CD4-positive, alpha-beta T cell treated with Interleukin-17A for 1 hour (primary cell): Measurements from ENCODE around the gene CEMIP2.
"Not testable (repeated sequence)": the region's sequence is repeated elsewhere in the genome, so short reads cannot be mapped to it uniquely, and the experiment has no call there.

Source experiments
- DNase-seq: peaks from one replicate; pipeline ENCODE4 v3.0.0-alpha.2; 2020

CEMIP2 gene

GRCh38 chr9:71709384-71709783 lies 58.9 kb downstream of the CEMIP2 start:
- no peak for DNase-seq

GRCh38 chr9:71706176-71706575 lies 62.1 kb downstream of the CEMIP2 start:
- DNase-seq, result no peak

- DNase-seq, result no peak
Observed at GRCh38 chr9:71704796-71705195, 63.5 kb downstream of the CEMIP2 start.

- DNase-seq, result no peak
Observed at GRCh38 chr9:71703172-71703872, 65.0 kb downstream of the CEMIP2 start.

GRCh38 chr9:71697882-71698281 lies 70.4 kb downstream of the CEMIP2 start:
- DNase-seq, result no peak

GRCh38 chr9:71694332-71694731 lies 74.0 kb downstream of the CEMIP2 start:
- DNase-seq, result no peak

- no peak for DNase-seq
Observed at GRCh38 chr9:71693607-71694006, 74.7 kb downstream of the CEMIP2 start.

GRCh38 chr9:71692337-71692736 lies 76.0 kb downstream of the CEMIP2 start:
- no peak for DNase-seq

GRCh38 chr9:71691576-71691975 lies 76.7 kb downstream of the CEMIP2 start:
- DNase-seq, result not testable (repeated sequence)

- DNase-seq, result no peak
Observed at GRCh38 chr9:71690689-71691435, 77.5 kb downstream of the CEMIP2 start.

GRCh38 chr9:71690063-71690688 lies 78.1 kb downstream of the CEMIP2 start:
- no peak for DNase-seq

- DNase-seq, result no peak
Observed at GRCh38 chr9:71687676-71688075, 80.6 kb downstream of the CEMIP2 start.

- DNase-seq, result no peak
Observed at GRCh38 chr9:71685988-71686387, 82.3 kb downstream of the CEMIP2 start.

- DNase-seq, result peak; percentile 73
Observed at GRCh38 chr9:71685394-71685793, 82.9 kb downstream of the CEMIP2 start.

- DNase-seq, result no peak
Observed at GRCh38 chr9:71684566-71684965, 83.7 kb downstream of the CEMIP2 start.

GRCh38 chr9:71683598-71684235 lies 84.6 kb downstream of the CEMIP2 start:
- peak; percentile 14 for DNase-seq

- DNase-seq, result no peak
Observed at GRCh38 chr9:71681708-71682272, 86.5 kb downstream of the CEMIP2 start.

GRCh38 chr9:71681104-71681707 lies 87.1 kb downstream of the CEMIP2 start:
- DNase-seq, result no peak

- DNase-seq, result no peak
Observed at GRCh38 chr9:71680189-71680980, 87.9 kb downstream of the CEMIP2 start.

- DNase-seq, result no peak
Observed at GRCh38 chr9:71678999-71679398, 89.3 kb downstream of the CEMIP2 start.

- no peak for DNase-seq
Observed at GRCh38 chr9:71677209-71677608, 91.1 kb downstream of the CEMIP2 start.

GRCh38 chr9:71676460-71676859 lies 91.9 kb downstream of the CEMIP2 start:
- no peak for DNase-seq
